Nephron (organoid): ENCODE data around the gene MYL5.

Experiments
- H3K27ac Mint-ChIP-seq, 3 experiments: 2 replicates each; pipeline ENCODE4 v1.8.0; 2020; ENCODE audit warnings: mixed read lengths in 3 of 3, mild to moderate bottlenecking in 2 of 3, moderate library complexity in 1 of 3
- H3K27me3 Mint-ChIP-seq: 2 replicates; pipeline ENCODE4 v1.8.0; 2021; ENCODE audit warnings: low read depth, mild to moderate bottlenecking, moderate library complexity, mixed read lengths
- H3K36me3 Mint-ChIP-seq: 2 replicates; pipeline ENCODE4 v1.8.0; 2020; ENCODE audit warnings: low read depth, mixed read lengths
- H3K4me1 Mint-ChIP-seq: 2 replicates; pipeline ENCODE4 v1.8.0; 2020; ENCODE audit warnings: mixed read lengths
- H3K4me3 Mint-ChIP-seq, 3 experiments: 2 replicates each; pipeline ENCODE4 v1.8.0; 2020; ENCODE audit warnings: mild to moderate bottlenecking in 3 of 3, mixed read lengths in 3 of 3, moderate library complexity in 2 of 3
- H3K9me3 Mint-ChIP-seq: 2 replicates; pipeline ENCODE4 v1.8.0; 2020; ENCODE audit warnings: mixed read lengths
- CTCF ChIP-seq, 3 experiments: fragments of 200-600 bp; sonication (generic); IDR thresholded peaks; one replicate each; pipeline ENCODE4 v1.5.0; 2021; ENCODE audit warnings: antibody characterized with exemption in 3 of 3; ENCODE audit not compliant: unreplicated experiment in 3 of 3

The MYL5 gene

GRCh38 chr4:627347-628125, 46.8 kb upstream of the MYL5 start:
- H3K27ac Mint-ChIP-seq: no peak overlapping the region
- H3K4me3 Mint-ChIP-seq: peak overlapping the region in 1 of 3 experiments; percentile 60
- H3K27me3 Mint-ChIP-seq: peaks cover 16% of the 10 kb centered on the region
- H3K9me3 Mint-ChIP-seq: peaks cover 4% of the 10 kb centered on the region
- peaks cover 8% of the 10 kb centered on the region for H3K36me3 Mint-ChIP-seq
- H3K4me1 Mint-ChIP-seq: peaks cover 26% of the 10 kb centered on the region
- TF ChIP-seq CTCF (IDR thresholded peaks at IDR 0.05; ENCODE audit: unreplicated experiment in 3 of 3): no peak

- Mint-ChIP-seq H3K36me3 (peaks cover 8% of the 10 kb centered on the region), H3K4me3 (no peak overlapping the region), H3K4me1 (peaks cover 26% of the 10 kb centered on the region), H3K9me3 (peaks cover 4% of the 10 kb centered on the region), H3K27me3 (peaks cover 17% of the 10 kb centered on the region), H3K27ac (no peak overlapping the region)
- no peak for TF ChIP-seq CTCF (IDR thresholded peaks at IDR 0.05; ENCODE audit: unreplicated experiment in 3 of 3)
Measured at GRCh38 chr4:628311-628741, 46.0 kb upstream of the MYL5 start.

- Mint-ChIP-seq H3K4me3 (no peak overlapping the region), H3K4me1 (peaks cover 26% of the 10 kb centered on the region), H3K36me3 (peaks cover 8% of the 10 kb centered on the region), H3K27me3 (peaks cover 17% of the 10 kb centered on the region), H3K9me3 (peaks cover 4% of the 10 kb centered on the region), H3K27ac (peak overlapping the region in 1 of 3 experiments; percentile 64)
- no peak for TF ChIP-seq CTCF (IDR thresholded peaks at IDR 0.05; ENCODE audit: unreplicated experiment in 3 of 3)
Measured at GRCh38 chr4:628821-629635, 45.3 kb upstream of the MYL5 start.

GRCh38 chr4:629636-629914, 44.8 kb upstream of the MYL5 start:
- Mint-ChIP-seq H3K4me3 (peak overlapping the region in 1 of 3 experiments; percentile 57), H3K36me3 (peaks cover 8% of the 10 kb centered on the region), H3K9me3 (peaks cover 4% of the 10 kb centered on the region), H3K4me1 (peaks cover 21% of the 10 kb centered on the region), H3K27me3 (peaks cover 19% of the 10 kb centered on the region), H3K27ac (peak overlapping the region in 2 of 3 experiments; percentile 30 to 64)
- no peak for TF ChIP-seq CTCF (IDR thresholded peaks at IDR 0.05; ENCODE audit: unreplicated experiment in 3 of 3)

GRCh38 chr4:629915-630641, 44.3 kb upstream of the MYL5 start:
- Mint-ChIP-seq H3K4me1 (peaks cover 21% of the 10 kb centered on the region), H3K9me3 (peaks cover 4% of the 10 kb centered on the region), H3K36me3 (peaks cover 8% of the 10 kb centered on the region), H3K27me3 (peaks cover 21% of the 10 kb centered on the region), H3K4me3 (peak overlapping the region in 1 of 3 experiments; percentile 57), H3K27ac (peak overlapping the region in 2 of 3 experiments; percentile 30 to 64)
- TF ChIP-seq CTCF (IDR thresholded peaks at IDR 0.05; ENCODE audit: unreplicated experiment in 3 of 3): no peak
